Measurements from ENCODE around the gene HOXC12. TPM values are rescaled to one million over a fixed set of nuclear protein-coding genes. Genes with fewer than 3 reads are reported as not detected.

Gene HOXC12
- total RNA-seq = 0.31 and 0.80 TPM in 2 replicates

GRCh38 chr12:53954694-53955035, at the start of gene HOXC12:
TSS of gene HOXC12 (plus strand) at chr12:53954903. CDS start at chr12:53954930, 27 bp downstream.

GRCh38 chr12:53938326-53939140, 16.2 kb upstream of the HOXC12 start, which contains the start of gene HOXC13:
TSS of gene HOXC13 (plus strand) at chr12:53938831. CDS start at chr12:53938907, 76 bp downstream.

GRCh38 chr12:53972722-53973235, 18.1 kb downstream of the HOXC12 start, which contains the start of gene HOXC11:
TSS of gene HOXC11 (plus strand) at chr12:53973126. CDS start at chr12:53973242, 116 bp downstream.

GRCh38 chr12:53974084-53975063, 19.7 kb downstream of the HOXC12 start, which contains the start of gene HOTAIR:
TSS of gene HOTAIR (minus strand) at chr12:53974954.

GRCh38 chr12:53984901-53985691, 30.4 kb downstream of the HOXC12 start, which contains the start of gene HOXC10:
TSS of gene HOXC10 (plus strand) at chr12:53985146. CDS start at chr12:53985260, 114 bp downstream.

GRCh38 chr12:54000116-54001114, 45.7 kb downstream of the HOXC12 start, which contains the start of gene HOXC9:
TSS of gene HOXC9 (plus strand) at chr12:54000161. CDS start at chr12:54000189, 28 bp downstream.

Other genes with a start within 250 kb of the HOXC12 start
- 23.5 and 44.8 TPM in 2 replicates for gene CALCOCO1, start 227.5 kb upstream of the HOXC12 start, total RNA-seq
- gene CISTR, start 202.9 kb upstream of the HOXC12 start, total RNA-seq = not detected in 2 replicates
- gene HOXC13, start 16.1 kb upstream of the HOXC12 start, total RNA-seq = 5.5 and 6.0 TPM in 2 replicates
- 2.8 and 3.1 TPM in 2 replicates for gene HOXC11, start 18.2 kb downstream of the HOXC12 start, total RNA-seq
- 0.39 and 4.4 TPM in 2 replicates for gene HOTAIR, start 20.1 kb downstream of the HOXC12 start, total RNA-seq
- gene HOXC10, start 30.2 kb downstream of the HOXC12 start, total RNA-seq = 11.3 and 11.4 TPM in 2 replicates
- 3.5 and 5.2 TPM in 2 replicates for gene HOXC9, start 45.3 kb downstream of the HOXC12 start, total RNA-seq
- gene HOXC8, start 54.1 kb downstream of the HOXC12 start, total RNA-seq = 1.3 and 2.3 TPM in 2 replicates
- gene HOXC6, start 73.5 kb downstream of the HOXC12 start, total RNA-seq = 0.72 and 0.78 TPM in 2 replicates
- 1.6 and 3.1 TPM in 2 replicates for gene HOXC5, start 78.1 kb downstream of the HOXC12 start, total RNA-seq
- 4.1 and 4.4 TPM in 2 replicates for gene HOXC4, start 98.9 kb downstream of the HOXC12 start, total RNA-seq
- 69.3 and 72.3 TPM in 2 replicates for gene SMUG1, start 234.1 kb downstream of the HOXC12 start, total RNA-seq

All from hair follicular keratinocyte (primary cell).